Cortex of kidney (tissue), 1 donor: ENCODE data around the gene EFCAB3.
"Not testable (repeated sequence)": the region's sequence is repeated elsewhere in the genome, so short reads cannot be mapped to it uniquely, and the experiment has no call there.

ENCODE experiments used
- DNase-seq: peaks from one replicate; lab custom pipeline; 2025; lab: John Stamatoyannopoulos, UW

EFCAB3 gene

GRCh38 chr17:62380253-62380652, at the start of gene EFCAB3:
Gene EFCAB3, plus strand, starts transcription at chr17:62380553. Its CDS starts 2,427 bp downstream, at chr17:62382980.
- DNase-seq: no peak

GRCh38 chr17:62336527-62336926, 43.8 kb upstream of the EFCAB3 start:
- no peak for DNase-seq

- no peak for DNase-seq
Observed at GRCh38 chr17:62343764-62344270, 36.5 kb upstream of the EFCAB3 start.

- no peak for DNase-seq
Observed at GRCh38 chr17:62351176-62351575, 29.2 kb upstream of the EFCAB3 start.

GRCh38 chr17:62366191-62366590, 14.2 kb upstream of the EFCAB3 start:
- no peak for DNase-seq

- DNase-seq: no peak
Observed at GRCh38 chr17:62381561-62381960, 1.2 kb downstream of the EFCAB3 start.

GRCh38 chr17:62388856-62389255, 8.5 kb downstream of the EFCAB3 start:
- no peak for DNase-seq

GRCh38 chr17:62392908-62393307, 12.6 kb downstream of the EFCAB3 start:
- DNase-seq: no peak

GRCh38 chr17:62398891-62399290, 18.5 kb downstream of the EFCAB3 start:
- DNase-seq: no peak

- DNase-seq: no peak
Observed at GRCh38 chr17:62405451-62405850, 25.1 kb downstream of the EFCAB3 start.

GRCh38 chr17:62413090-62413489, 32.7 kb downstream of the EFCAB3 start:
- not testable (repeated sequence) for DNase-seq

GRCh38 chr17:62423647-62424461, 43.5 kb downstream of the EFCAB3 start, which contains the start of gene METTL2A:
Gene METTL2A, plus strand, starts transcription at chr17:62423897. Its CDS starts 6 bp downstream, at chr17:62423903.
- DNase-seq: not testable (repeated sequence)

- not testable (repeated sequence) for DNase-seq
Observed at GRCh38 chr17:62426214-62426613, 45.9 kb downstream of the EFCAB3 start.

- DNase-seq: not testable (repeated sequence)
Observed at GRCh38 chr17:62435251-62435650, 54.9 kb downstream of the EFCAB3 start.

- not testable (repeated sequence) for DNase-seq
Observed at GRCh38 chr17:62441181-62441580, 60.8 kb downstream of the EFCAB3 start.

- DNase-seq: no peak
Observed at GRCh38 chr17:62444063-62444462, 63.7 kb downstream of the EFCAB3 start.

GRCh38 chr17:62445791-62446190, 65.4 kb downstream of the EFCAB3 start:
- DNase-seq: not testable (repeated sequence)

- not testable (repeated sequence) for DNase-seq
Observed at GRCh38 chr17:62452195-62452594, 71.8 kb downstream of the EFCAB3 start.

- DNase-seq: not testable (repeated sequence)
Observed at GRCh38 chr17:62453041-62453440, 72.7 kb downstream of the EFCAB3 start.

GRCh38 chr17:62453656-62454055, 73.3 kb downstream of the EFCAB3 start:
- not testable (repeated sequence) for DNase-seq

GRCh38 chr17:62454111-62454510, 73.8 kb downstream of the EFCAB3 start:
- DNase-seq: not testable (repeated sequence)

- DNase-seq: no peak
Observed at GRCh38 chr17:62456016-62456415, 75.7 kb downstream of the EFCAB3 start.

GRCh38 chr17:62458483-62458882, 78.1 kb downstream of the EFCAB3 start:
- DNase-seq: not testable (repeated sequence)
